ENCODE results near the gene LTBP3.

Gene LTBP3
- total RNA-seq = 105 to 165 reads per million in 2 donors

- DNase-seq = peak; percentile 46
Observed at GRCh38 chr11:65558002-65558929, at the start of gene LTBP3. Gene LTBP3, minus strand, starts transcription at chr11:65558359. Its CDS starts 400 bp downstream, at chr11:65557959.

DNA sequence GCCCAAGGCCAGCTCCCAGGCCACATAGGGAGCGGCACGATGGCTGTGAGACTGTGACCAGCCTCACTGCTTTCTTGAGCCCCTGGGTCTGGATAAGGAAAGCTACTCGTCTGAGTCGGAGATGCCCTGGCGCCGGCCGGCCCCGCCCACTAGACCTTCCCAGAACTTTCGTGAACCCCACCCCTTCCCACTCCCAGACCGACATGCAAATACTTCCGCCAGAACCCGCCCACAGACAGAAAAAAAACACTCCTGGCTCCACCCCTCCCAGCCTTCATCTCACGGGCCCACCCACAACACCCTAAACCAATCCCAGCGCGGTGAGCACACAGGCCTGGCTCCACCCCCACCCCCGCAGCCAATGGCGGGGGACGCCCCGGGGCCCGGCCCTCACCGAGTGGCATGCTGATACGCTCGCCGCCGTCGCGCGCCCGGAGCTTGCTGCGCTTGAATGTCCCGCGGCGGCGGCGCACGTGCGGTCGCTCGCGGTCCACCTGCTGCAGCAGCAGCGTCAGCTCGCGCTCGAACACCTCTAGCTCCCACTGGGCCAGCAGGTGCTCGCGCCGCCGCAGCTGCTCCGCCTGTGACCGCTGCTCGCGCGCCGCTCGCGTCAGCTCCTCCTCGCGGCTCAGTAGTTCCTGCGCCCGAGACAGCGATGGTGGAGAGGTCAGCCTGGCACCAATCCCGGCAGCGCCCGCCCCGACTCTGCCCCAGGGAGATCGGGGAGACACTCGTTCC lies 48.9 kb upstream of the LTBP3 start:
- no peak for DNase-seq

GRCh38 chr11:65604258-65604657 lies 46.1 kb upstream of the LTBP3 start:
- no peak for DNase-seq

GRCh38 chr11:65599955-65600246 lies 41.7 kb upstream of the LTBP3 start:
- no peak for DNase-seq

GRCh38 chr11:65599216-65599954 lies 41.2 kb upstream of the LTBP3 start:
- DNase-seq = no peak

- DNase-seq = no peak
Observed at GRCh38 chr11:65598258-65598699, 40.1 kb upstream of the LTBP3 start.

DNA sequence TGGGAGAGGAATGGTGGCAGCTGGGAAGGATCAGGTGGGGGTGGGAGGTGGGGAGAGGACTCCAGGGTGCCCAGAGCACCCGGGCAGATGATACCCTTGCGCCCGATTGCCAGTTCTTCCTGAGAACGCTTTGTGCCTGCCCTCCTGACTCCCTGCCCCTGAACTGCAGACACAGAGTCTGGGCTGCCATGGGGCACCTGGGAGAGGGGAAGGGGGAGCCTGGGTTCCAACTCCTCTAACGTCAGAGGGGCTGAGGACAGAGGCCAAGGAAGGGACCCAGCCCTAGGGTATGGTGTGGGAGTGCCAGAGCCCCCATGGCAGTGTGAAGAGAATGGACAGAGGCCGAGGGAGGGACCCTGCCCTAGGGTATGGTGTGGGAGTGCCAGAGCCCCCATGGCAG lies 38.4 kb upstream of the LTBP3 start:
- no peak for DNase-seq

- no peak for DNase-seq
Observed at GRCh38 chr11:65595543-65596281, 37.6 kb upstream of the LTBP3 start, which contains the start of gene KCNK7. Gene KCNK7, minus strand, starts transcription at chr11:65595800. Its CDS starts 28 bp downstream, at chr11:65595772.

- no peak for DNase-seq
Observed at GRCh38 chr11:65595131-65595530, 37.0 kb upstream of the LTBP3 start.

DNA sequence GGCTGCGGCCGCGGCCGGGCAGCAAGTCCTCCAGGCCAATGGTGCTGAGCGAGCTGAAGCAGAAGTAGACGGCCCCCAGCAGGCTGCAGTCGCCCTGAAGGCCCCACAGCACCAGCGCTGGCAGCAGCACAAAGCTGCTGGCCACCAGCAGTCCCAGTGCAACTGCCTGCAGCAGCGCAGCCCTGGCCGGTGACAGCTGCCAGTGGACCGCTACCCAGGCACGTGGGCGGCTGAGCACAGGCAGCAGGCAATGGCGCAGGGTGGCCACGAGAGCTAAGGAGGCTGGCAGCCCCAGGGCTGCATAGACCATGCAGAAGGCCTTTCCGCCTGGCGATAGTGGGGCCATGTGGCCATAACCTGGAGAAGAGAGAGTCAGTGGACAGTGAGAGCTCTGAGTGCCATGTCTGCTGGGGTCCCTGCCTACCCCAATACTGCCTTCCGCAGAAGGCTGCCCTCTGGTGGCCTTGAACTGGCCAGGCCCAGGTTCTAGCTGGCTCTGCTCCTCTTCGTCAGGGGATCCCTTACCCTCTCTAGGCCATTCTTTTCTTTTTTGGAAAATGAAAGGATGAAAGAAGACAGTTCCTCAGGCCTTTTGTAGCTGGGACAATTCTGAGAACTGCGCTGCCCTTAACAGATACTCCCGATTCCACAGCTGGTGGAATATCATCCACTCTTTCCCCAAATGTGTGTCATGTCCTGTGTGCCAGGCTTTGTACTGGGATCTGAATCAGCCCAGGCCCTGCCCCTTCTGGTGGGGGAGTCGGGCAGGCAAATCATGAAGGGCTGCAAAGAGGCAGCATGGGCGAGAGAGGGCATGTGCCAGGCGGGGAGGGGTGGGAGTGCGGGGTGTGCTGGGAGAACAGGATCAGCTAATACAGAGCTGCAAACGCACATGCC lies 35.6 kb upstream of the LTBP3 start:
- DNase-seq = no peak

DNA sequence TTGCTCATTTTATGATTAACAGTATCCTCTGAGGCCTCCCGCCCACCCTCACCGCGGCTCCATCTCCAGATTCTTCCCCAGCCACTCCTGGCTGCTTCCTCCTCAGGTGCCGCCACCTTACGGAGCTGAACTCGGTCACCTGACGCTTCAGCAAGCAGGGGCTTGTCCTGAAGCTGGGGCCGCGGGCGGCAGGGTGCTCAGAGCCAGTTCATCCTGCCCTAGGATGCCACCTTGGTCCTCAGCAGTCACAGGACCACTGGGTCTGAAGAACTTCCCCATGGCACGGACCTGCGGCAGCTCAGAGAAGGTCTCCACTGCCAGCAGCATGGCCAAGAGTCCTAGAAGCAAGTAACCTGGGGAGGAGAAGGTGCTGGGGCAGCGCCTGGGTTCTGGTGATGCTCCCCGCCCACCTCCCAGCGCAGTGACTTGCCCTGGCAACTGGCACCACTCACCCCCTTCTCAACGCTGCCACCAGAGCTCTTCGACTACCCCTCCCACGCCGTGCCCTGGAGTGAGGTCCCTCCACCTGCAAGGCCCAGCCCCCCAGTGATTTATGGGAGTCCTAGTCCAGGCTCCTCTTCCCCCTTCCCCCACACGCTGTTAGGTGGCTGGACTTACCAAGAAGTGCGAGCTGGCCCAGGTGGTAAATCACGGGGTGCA lies 34.8 kb upstream of the LTBP3 start:
- DNase-seq = no peak

GRCh38 chr11:65591939-65592857 lies 34.0 kb upstream of the LTBP3 start:
- no peak for DNase-seq

DNA sequence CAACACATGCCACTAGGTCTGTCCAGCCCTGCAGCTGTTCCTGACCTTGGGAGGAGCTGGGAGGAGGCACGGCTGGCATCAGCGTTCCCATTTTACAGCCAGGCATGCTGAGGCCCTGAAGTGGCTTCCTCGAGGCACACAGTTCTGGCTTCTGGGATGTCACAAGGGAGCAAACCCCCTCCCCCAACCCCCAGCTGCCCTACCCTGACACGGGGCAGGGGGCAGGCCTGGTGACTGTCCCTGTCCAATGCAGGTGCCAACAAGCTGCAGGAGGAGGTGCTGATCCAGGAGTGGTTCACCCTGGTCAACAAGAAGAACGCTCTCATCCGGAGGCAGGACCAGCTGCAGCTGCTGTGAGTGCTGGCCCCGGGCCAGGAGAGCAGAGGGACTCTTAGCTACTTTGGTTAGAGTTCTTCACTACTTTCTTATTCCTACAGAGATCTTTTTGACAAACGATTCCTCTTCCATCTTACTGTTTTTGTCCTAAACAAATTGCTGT lies 32.1 kb upstream of the LTBP3 start:
- no peak for DNase-seq

DNA sequence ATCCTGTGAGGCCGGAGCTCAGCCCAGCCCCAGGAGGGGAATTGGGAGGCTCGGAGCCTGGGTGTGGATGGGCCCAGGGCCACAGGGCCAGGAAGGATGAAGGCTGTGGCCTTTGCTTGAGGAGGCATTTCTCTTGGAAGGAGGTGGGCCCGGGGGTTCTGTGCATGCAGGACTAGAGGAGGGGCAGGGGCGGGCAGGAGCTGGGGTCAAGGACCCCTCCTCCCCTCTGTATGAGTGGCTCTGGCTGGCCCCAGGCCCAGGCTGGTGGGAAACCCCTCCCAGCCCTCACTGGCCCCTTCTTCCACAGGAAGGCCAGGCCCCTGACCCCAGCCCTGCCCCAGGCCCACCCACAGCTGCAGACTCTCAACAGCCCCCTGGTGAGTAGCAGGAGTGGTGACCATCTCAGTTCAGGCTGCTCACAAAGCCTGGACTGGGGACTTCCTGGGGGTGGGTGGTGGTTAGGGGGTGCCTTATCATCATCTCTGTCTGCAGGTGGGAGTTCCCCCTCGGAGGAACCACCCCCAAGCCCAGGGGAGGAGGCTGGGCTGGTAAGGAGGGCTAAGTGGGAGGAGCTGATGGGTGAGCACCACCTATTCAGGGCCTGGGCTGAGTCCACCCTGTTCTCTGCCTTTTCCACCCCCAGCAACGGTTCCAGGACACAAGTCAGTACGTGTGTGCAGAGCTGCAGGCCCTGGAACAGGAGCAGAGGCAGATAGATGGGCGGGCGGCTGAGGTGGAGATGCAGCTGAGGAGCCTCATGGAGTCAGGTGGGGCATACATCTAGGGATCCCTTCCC lies 31.5 kb upstream of the LTBP3 start:
- DNase-seq = no peak

DNA sequence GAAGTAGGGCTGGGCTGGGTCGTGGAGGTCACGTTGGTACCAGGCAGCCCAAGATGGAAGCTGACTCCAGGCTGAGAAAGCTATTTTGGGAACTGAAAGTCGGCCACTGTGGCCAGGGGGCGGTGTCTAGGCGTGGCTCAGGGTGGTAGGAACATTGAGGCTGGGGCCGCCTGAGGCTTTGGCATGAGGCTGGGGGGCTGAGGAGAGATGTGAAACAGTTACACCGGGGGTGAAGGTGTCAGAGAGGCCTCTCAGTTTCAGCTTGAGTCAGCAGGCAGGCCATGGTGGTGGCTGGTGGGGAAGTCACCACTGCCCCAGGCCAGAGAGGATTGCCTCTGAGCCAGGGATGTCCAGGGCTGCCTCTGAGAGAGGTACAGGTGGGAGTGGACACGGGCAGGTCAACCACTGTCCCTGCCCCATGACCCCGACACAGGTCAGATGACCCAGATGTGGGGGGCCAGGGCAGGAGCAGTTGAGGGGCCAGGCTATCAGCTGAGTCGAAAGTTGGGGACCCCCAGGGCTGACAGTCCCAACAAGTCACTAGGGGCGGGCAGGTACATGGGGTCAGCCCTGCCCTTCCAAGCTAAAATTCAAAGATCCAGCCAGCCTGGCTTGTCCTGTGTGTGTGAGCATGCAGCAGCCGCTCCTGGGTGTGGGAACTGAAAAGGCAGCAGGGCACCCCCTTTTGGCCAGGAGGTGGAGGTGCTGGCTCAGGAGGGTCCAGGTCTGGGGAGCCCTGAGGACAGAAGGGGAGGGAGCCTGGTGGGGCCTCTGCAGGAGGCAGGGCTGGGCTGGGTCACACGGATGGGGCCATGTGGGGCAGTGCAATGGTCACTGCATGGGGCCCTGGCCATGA lies 30.3 kb upstream of the LTBP3 start:
- no peak for DNase-seq

- no peak for DNase-seq
Observed at GRCh38 chr11:65586676-65587075, 28.5 kb upstream of the LTBP3 start.

- no peak for DNase-seq
Observed at GRCh38 chr11:65586247-65586630, 28.1 kb upstream of the LTBP3 start.
